AG10803 (cell line): ENCODE measurements around the gene MYRF.

Source experiments
- DNase-seq: peaks from one replicate; pipeline ENCODE4 v3.0.0; 2010; ENCODE audit warnings: low read depth
- H3K4me3 ChIP-seq: 2 replicates; pipeline ENCODE4 v1.5.1; 2011; ENCODE audit warnings: mild to moderate bottlenecking, low read length, control low read depth
- TF ChIP-seq, protein P1 (sequence below): conservative IDR thresholded peaks from 2 replicates; pipeline ENCODE4 v1.5.1; 2011; ENCODE audit warnings: mild to moderate bottlenecking, low read length, control low read depth, inconsistent platforms

Gene MYRF

DNA sequence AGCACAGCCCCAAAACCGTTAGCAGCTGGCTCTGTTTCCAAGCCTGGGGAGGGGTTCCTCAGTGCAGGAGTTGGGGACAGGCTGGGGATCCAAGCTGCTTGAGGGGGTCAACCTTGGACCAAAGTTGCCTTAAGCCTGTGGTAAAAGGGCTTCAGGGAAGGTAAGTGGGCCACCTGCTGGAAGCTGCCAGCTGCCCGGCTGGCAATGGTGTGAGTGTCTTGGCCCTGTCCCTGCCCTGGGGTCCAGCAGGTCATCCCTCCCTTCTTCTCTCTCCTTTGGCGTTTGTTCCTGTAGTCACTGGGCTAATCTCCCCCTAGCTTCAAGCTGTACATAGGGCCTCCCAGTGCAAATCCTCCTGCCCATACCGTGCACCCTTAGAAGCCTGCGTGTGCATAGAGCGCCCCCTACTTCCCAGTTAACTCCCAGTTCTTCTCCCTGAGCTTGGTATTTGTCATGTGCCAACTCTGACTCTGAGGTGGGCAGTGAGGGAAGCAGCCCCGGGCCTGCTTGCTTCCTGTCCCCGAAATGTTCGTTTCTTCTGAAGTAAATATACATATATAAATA is 35.6 kb downstream of the MYRF start:
- no peak overlapping the region for H3K4me3 ChIP-seq
- TF ChIP-seq, protein P1, sequence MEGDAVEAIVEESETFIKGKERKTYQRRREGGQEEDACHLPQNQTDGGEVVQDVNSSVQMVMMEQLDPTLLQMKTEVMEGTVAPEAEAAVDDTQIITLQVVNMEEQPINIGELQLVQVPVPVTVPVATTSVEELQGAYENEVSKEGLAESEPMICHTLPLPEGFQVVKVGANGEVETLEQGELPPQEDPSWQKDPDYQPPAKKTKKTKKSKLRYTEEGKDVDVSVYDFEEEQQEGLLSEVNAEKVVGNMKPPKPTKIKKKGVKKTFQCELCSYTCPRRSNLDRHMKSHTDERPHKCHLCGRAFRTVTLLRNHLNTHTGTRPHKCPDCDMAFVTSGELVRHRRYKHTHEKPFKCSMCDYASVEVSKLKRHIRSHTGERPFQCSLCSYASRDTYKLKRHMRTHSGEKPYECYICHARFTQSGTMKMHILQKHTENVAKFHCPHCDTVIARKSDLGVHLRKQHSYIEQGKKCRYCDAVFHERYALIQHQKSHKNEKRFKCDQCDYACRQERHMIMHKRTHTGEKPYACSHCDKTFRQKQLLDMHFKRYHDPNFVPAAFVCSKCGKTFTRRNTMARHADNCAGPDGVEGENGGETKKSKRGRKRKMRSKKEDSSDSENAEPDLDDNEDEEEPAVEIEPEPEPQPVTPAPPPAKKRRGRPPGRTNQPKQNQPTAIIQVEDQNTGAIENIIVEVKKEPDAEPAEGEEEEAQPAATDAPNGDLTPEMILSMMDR = peak; percentile 36
- peak; percentile 30 for DNase-seq

DNA sequence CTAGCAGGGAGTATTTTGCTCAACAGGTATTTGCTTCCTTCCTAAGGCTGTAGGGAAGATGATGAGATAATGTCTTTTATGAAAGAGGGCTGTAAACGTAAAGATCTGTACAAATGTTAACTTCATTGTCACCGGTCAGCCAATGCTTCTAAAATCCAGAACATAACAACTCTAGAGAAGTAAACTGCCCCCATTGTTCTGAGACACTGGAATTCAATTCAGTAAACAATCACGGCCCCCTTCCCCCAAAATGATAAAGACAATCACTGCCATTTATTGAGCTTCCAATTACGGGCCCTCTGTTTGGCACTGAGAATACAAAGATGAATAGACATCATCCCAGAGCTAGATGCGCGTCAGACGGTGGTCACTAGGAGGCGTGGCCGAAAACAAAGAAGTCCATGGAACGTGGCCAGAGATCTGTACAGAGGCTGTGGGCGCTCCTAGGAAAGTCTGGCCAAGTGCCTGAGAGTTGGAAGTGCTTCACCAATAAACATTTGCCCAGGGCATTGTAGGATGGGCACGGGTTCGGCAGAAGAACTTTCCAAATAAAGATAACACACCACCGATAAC is 39.4 kb downstream of the MYRF start:
- peak; percentile 85 for DNase-seq
- peak overlapping the region; percentile 100 for H3K4me3 ChIP-seq
- TF ChIP-seq, protein P1 = peak; percentile 7; the same call in 1 of the 2 replicates

DNA sequence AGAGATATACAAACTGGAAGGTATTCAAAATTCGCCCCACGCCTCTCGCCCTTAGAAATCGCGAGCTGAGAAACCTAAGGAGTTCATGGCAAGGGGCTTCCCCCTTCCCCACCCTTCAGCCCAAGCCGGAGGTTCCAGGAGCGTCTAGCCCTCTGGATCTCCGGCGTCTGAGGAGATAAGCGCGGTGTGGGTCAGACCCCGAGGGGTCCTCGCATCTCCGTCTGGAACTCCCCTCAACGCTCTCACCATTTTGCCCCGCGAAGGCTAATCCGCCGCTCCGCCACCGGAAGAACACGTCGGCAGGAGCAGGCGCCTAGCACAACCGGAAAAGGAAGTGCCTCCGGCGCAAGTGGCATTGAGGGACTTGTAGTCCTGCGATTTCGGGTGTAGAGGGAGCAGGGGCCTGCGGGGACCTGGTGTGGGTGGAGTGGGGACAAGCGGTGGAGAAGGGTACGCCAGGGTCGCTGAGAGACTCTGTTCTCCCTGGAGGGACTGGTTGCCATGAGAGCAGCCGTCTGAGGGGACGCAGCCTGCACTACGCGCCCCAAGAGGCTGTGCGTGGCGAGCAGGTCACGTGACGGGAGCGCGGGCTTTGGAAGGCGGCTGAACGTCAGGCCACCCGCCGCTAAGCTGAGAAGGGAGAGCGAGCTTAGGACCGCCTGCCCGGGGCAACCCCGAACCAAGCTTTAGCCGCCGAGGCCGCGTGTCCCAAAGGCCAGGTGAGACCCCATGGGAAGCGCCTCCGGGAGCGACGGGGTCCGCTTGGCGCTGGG is 40.1 kb downstream of the MYRF start, which contains the start of the genes FEN1 and TMEM258:
FEN1 (plus strand) TSS at position 602 of the 773 bp plus-strand sequence. CDS start 2,451 bp downstream, outside the sequence.
TMEM258 (minus strand) TSS at position 290 of the 773 bp plus-strand sequence; CDS start at position 249, 41 bp downstream.
- H3K4me3 ChIP-seq = peak within 1 kb of the TSS; percentile 100
- TF ChIP-seq, protein P1 = no peak
- DNase-seq = peak; percentile 93

DNA sequence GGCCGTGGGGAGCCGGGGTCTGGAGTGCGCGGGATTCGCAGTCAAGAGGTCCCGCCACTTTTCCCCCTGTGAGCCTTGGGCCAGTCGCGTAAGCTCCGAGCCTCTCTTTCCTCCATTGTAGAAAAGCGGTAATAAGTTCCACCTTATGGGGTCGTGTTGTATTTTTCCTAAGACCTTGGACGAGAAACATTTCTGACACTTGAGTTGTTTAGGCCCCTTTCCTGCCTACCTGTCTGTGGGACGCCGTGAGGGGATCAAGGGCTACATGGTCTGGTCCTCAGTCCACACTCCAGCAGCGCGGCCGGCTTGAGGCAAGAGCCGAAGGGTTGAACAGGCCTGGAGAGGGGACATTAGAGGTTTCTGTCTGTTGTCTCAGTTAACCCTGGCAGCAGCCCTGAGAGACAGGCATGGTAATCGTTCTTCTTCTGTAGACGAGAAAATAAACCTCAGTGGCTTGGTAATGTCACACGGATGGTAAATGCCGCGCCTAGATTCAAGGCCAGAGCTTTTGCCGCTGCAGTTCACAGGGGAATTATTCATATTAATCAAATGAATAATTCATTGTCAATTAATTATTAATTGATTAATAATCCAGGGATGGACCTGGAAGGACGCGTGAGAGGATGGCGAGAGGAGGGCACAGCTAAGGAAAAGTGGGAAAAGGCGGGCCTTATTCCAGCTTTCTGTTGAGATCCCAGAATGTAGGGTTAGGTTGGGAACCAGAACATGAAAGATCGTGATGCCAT is 40.8 kb downstream of the MYRF start:
- TF ChIP-seq, protein P1 = no peak
- DNase-seq = no peak
- peak overlapping the region; percentile 100 for H3K4me3 ChIP-seq

DNA sequence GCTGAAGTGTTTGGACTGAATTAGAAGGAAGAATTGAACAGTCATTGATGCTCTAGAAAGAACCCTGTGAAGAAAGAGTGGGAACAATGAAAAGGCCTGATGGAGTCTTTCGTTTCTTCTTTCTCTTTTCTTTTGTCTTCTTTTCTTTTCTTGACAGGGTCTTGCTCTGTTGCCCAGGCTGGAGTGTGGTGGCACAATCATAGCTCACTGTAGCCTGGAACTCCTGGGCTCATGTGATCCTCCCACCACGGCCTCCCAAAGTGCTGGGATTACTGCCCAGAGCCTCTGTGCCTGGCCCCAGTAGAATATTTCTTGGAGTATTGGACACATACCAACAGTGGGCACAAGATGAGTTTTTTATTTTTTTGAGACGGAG is 41.4 kb downstream of the MYRF start:
- DNase-seq = no peak
- peak overlapping the region; percentile 100 for H3K4me3 ChIP-seq
- TF ChIP-seq, protein P1 = no peak

DNA sequence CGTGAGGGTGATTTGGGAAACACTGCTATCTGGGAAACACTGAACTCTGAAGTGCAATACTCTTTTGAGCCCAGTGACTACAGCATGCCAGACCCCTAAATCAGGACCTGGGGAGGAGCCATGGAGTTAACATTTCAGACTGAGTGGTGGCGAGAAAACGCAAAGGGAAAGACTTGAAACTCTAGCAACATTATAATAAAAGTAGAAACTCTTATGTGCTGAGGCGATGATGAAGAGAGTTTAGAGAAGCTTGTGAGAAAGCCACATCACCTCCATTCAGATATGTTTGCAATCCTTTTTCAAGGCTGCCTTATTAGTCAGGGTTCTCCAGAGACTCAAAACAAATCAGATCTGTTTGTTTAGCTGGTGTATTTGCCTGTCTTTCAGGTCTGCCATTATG is 42.1 kb downstream of the MYRF start:
- no peak overlapping the region for H3K4me3 ChIP-seq

More for the DNA sequence above, 42.1 kb downstream of the MYRF start:
- TF ChIP-seq, protein P1 = no peak
- no peak for DNase-seq
